ENCODE data around the gene RTKN2.

DNA sequence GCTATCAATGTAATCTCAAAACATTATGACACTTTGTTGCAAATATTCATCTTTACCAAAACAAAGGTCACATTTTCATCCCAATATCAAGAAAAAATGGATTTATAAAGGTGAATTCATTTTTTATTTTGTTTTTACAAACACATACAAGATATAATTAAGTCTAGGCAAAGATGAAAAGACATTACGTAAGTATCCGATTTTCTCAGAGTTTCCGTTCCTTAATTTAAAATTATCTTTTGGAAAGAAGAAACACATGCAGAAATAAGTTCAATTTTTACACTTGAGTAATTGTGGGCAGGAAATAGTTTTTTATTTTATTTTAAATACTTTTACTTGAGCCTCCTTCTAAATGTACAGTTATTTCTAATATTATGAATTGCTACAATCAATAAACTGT lies 24.6 kb downstream of the RTKN2 start:
- TF ChIP-seq CTCF (IDR thresholded peaks at IDR 0.05) (no peak), POLR2A (IDR thresholded peaks at IDR 0.05) (no peak)

All from esophagus squamous epithelium (tissue), 4 donors.